GM21529 (cell line): Measurements from ENCODE around the gene FFAR1.

Experiments
- ATAC-seq: cut with Tn5 transposase; IDR thresholded peaks from one replicate; pipeline ENCODE4 v1.9.1; 2021; ENCODE audit not compliant: unreplicated experiment

FFAR1 gene

DNA sequence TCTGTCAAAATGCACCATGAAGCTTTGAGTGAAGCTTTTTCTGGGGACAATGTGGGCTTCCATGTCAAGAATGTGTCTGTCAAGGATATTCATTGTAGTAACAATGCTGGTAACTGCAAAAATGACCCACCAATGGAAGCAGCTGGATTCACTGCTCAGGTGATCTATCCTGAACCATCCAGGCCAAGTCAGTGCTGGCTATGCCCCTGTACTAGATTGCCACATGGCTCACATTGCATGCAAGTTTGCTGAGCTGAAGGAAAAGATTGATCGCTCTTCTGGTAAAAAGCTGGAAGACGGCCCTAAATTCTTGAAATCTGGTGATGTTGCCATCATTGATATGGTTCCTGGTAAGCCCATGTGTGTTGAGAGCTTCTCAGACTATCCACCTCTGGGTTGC lies 35.8 kb downstream of the FFAR1 start:
- ATAC-seq = no peak

DNA sequence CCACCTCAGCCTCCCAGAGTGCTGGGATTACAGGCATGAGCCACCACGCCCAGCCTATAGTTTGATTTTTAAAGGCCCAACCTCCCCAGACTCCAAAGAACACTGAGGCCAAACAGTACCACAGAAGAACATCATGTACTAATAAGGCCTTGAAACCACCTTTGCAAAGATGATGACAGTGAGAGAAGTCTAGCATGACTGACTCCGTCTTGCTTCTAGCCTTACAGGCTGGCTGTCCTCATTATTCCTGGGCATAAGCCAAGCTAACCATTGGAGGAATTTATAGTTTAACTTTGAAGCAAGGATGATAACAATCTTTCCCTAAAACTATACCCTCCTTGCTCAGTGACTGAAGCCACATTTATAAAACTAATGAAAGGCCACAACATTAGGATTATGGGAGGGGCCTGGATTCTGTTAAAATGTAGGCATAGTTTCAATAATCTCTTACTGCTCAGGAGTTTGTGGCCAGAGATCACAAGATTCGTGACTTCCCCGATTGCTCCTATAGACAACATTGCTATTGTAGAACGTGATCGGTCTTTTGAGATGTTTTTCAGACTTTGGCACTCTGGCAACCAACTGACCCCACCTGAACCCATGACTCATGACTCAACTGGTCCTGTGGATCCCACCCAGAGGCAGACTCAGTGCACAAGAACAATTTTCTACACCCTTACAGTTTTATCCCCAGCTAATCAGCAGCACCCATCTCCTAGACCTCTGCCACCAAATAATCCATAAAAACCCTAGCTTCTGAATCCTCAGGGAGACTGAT lies 40.8 kb downstream of the FFAR1 start:
- no peak for ATAC-seq

DNA sequence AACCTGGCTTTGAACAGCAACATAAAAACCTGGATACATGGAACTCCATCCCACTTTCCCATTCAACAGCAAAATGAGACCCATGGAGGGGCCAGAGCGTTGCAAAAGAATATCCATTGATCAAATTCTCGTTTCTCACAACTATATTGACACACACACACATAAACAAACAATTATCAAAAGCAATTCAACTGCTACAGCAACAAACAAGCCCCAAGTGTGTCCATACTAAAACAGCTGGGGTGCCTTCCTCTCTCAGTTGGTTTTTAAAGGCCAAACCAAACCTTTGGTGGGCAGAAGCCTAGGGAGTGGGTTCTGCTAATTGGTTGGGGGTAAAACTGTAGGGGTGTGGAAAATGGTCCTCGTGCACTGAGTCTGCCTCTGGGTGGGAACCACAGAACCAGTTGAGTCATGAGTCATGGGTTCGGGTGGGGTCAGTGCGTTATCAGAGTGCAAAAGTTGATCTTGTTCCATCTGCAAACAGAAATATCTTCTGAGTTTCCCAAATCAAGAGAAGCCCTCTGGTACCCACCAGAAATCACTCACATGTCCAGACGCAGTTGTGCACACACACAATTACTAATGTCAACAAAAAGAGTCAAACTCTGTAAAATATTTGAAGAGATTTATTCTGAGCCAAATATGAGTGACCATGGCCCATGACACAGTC lies 41.6 kb downstream of the FFAR1 start:
- no peak for ATAC-seq

DNA sequence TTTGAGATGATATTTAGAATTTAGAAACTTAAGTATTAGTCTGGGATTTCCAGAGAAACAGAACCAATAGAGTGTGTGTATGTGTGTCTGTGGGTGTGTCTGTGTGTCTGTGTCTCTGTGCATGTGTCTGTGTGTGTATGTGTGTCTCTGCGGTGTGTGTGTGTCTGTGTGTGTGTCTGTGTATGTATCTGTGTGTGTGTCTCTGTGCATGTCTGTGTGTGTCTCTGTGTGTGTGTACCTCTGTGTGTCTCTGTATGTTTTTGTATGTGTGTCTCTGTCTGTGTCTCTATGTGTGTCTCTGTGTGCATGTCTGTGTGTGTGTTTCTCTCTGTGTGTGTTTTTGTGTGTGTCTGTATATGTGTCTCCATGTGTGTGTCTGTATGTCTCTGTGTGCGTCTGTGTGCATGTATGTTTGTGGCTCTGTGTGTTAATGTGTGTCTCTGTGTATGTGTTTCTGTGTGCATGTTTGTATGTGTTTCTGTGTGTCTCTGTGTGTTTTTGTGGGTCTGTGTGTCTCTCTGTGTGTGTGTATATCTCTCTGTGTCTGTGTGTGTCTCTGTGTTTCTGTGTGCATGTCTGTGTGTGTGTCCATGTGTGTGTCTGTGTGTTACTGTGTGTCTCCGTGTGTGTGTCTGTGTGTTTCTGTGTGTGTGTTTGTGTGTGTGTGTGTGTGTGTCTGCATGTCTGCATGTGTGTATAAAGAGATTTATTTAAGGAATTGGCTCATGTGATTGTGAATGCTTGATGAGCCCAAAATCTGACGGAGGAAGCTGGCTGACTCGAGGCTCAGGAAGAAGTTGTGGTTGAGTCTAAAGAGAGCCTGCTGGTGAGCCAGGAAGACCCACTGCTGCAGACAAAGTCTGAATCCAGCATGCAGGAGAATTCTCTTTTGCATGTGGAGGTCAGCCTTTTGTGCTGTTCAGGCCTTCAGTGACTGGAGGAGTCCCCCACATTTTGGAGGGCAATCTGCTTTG lies 45.3 kb downstream of the FFAR1 start:
- no peak for ATAC-seq

DNA sequence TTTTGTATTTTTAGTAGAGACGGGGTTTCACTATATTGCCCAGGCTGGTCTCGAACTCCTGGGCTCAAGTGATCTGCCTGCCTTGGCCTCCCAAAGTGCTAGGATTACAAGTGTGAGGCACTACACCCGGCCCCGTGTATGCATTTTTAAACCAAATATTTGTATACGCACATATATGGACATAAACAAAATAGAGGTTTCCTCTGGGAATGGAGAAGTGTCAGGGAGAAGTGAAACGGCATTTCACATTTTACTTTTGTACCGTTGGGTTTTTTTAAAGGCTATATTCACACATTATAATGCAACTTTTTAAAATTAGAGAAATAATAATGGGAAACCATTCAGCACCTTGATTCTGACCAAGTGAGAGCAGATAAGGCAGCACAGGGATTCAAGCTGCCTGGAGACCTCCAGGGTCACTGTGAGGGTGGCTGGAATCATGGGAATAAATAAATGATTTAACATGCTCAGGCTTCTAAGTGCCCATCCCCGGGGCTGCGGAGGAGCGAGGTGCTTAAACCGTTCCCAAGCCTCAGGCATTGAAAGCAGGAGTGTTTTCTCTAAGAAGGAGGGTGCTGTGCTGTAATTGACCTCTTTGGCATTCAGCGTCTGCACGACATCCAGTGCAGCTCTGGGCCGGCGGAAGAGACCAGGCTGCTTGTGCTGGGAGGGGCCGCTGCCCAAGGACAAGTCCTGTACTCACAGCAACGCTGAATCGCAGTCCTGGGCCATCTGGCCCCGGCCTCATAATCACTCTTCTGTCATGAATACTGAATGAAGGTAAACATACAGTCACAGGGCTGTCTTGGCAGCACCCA lies 47.9 kb downstream of the FFAR1 start:
- ATAC-seq = no peak

DNA sequence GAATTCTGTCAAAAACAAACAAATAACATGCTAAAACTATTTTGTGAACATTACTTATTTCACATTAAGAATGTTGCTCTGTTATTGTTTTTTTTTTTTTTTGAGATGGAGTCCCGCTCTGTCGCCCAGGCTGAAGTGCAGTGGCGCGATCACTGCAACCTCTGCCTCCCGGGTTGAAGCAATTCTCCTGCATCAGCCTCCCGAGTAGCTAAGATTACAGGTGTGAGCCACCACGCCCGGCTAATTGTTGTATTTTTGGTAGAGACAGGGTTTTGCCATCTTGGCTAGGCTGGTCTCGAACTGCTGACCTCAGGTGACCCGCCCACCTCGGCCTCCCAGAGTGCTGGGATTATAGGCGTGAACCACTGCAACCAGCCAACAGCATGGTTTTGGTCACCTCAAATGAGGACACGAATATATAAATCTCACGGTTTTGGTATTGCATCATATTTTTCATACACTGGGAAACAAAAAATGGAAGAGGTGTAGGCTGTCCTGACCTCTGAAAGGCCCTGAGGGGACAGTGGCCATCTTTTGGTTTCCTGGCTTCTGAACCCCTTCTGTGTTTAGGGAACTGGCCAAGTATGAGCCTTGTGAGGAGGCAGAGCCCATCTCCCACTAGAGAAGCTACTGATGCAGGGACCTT lies 48.7 kb downstream of the FFAR1 start:
- ATAC-seq = no peak

DNA sequence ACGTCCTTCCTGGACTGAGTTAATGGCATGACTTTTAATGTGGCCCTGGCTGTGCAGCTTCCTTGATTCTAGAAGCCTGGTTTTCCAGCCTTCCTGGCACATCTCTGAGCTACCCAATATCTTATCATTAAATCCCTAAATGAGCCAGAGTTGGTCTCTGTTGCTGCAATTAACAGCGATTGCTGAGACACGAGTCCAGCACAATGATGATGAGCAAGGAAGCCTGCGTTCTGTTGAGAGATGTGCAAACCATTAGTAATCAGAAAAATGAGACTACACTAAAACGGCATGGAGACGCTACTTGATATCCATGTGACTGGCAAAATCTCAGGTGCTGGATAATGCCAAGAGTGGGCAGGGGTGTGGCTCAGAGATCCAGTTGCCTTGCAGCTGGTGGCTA lies 49.4 kb downstream of the FFAR1 start:
- no peak for ATAC-seq
